Measurements from ENCODE around the gene CSNK1G3. TPM values are rescaled to one million over a fixed set of nuclear protein-coding genes. Genes with fewer than 3 reads are reported as not detected.

Gene CSNK1G3
- total RNA-seq, 1 experiment from 2014 or later, result 21.6 TPM

GRCh38 chr5:123503299-123503698, 8.7 kb upstream of the CSNK1G3 start:
- H3K4me1 ChIP-seq (ENCODE audit: insufficient read depth, low read length), result no peaks in the 10 kb centered on the region
- TF ChIP-seq CTCF (conservative IDR thresholded peaks at IDR 0.05; ENCODE audit: low read depth, low read length) (no peak), EZH2phosphoT487 (IDR thresholded peaks at IDR 0.05; ENCODE audit: borderline replicate concordance, low read length) (no peak), EZH2 (IDR thresholded peaks at IDR 0.05; ENCODE audit: low read length, unreplicated experiment) (no peak)
- no peaks in the 10 kb centered on the region for H3K9me3 ChIP-seq (ENCODE audit: low read length)
- no TSS peak for BruUV-seq (replicated peaks)
- no peak overlapping the region for H3K4me3 ChIP-seq (ENCODE audit: low read length)
- no peaks in the 10 kb centered on the region for H4K20me1 ChIP-seq (ENCODE audit: low read length)
- no peak overlapping the region for H3K4me2 ChIP-seq (ENCODE audit: low read length)
- no peak overlapping the region for H3K27ac ChIP-seq (ENCODE audit: low read length)
- H3K36me3 ChIP-seq (ENCODE audit: low read depth, low read length), result no peaks in the 10 kb centered on the region
- ChIA-PET CTCF (no interaction called here), POLR2A (ENCODE audit: unreplicated experiment) (no interaction called here)
- no peaks in the 10 kb centered on the region for H3F3A ChIP-seq (ENCODE audit: low read length, unreplicated experiment)
- no peaks in the 10 kb centered on the region for H3K27me3 ChIP-seq (ENCODE audit: low read length)
- H2AFZ ChIP-seq (ENCODE audit: low read length), result no peak overlapping the region
- H3K9ac ChIP-seq (ENCODE audit: low read length), result no peak overlapping the region
- intact Hi-C loops (cut with micrococcal nuclease), result no loop called here
- no peaks in the 10 kb centered on the region for H3K79me2 ChIP-seq (ENCODE audit: low read length)
- ATAC-seq (no peak), DNase-seq (no peak)
- no peaks in the 10 kb centered on the region for H3K9me2 ChIP-seq (replicated peaks; ENCODE audit: low read length)

- Histone ChIP-seq H3K36me3 (ENCODE audit: low read depth, low read length) (no peaks in the 10 kb centered on the region), H3K27me3 (ENCODE audit: low read length) (no peaks in the 10 kb centered on the region), H2AFZ (ENCODE audit: low read length) (no peak overlapping the region), H3K4me2 (ENCODE audit: low read length) (no peak overlapping the region), H3K4me3 (ENCODE audit: low read length) (no peak overlapping the region), H3F3A (ENCODE audit: low read length, unreplicated experiment) (no peaks in the 10 kb centered on the region), H4K20me1 (ENCODE audit: low read length) (no peaks in the 10 kb centered on the region), H3K9ac (ENCODE audit: low read length) (no peak overlapping the region), H3K9me2 (replicated peaks; ENCODE audit: low read length) (no peaks in the 10 kb centered on the region), H3K79me2 (ENCODE audit: low read length) (no peaks in the 10 kb centered on the region), H3K27ac (ENCODE audit: low read length) (no peak overlapping the region), H3K9me3 (ENCODE audit: low read length) (no peaks in the 10 kb centered on the region), H3K4me1 (ENCODE audit: insufficient read depth, low read length) (no peaks in the 10 kb centered on the region)
- no TSS peak for BruUV-seq (replicated peaks)
- ATAC-seq, result no peak
- DNase-seq, result no peak
- ChIA-PET CTCF (no interaction called here), POLR2A (ENCODE audit: unreplicated experiment) (no interaction called here)
- TF ChIP-seq EZH2phosphoT487 (IDR thresholded peaks at IDR 0.05; ENCODE audit: borderline replicate concordance, low read length), result no peak
- intact Hi-C loops (cut with micrococcal nuclease), result no loop called here
These were observed 6.3 kb upstream of the CSNK1G3 start for GRCh38 chr5:123505633-123506032.

- Histone ChIP-seq H3K9ac (ENCODE audit: low read length) (no peak overlapping the region), H3K4me3 (ENCODE audit: low read length) (no peak overlapping the region), H4K20me1 (ENCODE audit: low read length) (no peaks in the 10 kb centered on the region), H3K27ac (ENCODE audit: low read length) (no peak overlapping the region), H3K9me2 (replicated peaks; ENCODE audit: low read length) (no peaks in the 10 kb centered on the region), H3K9me3 (ENCODE audit: low read length) (no peaks in the 10 kb centered on the region), H3K4me1 (ENCODE audit: insufficient read depth, low read length) (0 out of 2 replicates have a peak, but pooled peaks cover 6% of the 10 kb centered on the region), H3F3A (ENCODE audit: low read length, unreplicated experiment) (no peaks in the 10 kb centered on the region), H2AFZ (ENCODE audit: low read length) (no peak overlapping the region), H3K36me3 (ENCODE audit: low read depth, low read length) (no peaks in the 10 kb centered on the region), H3K4me2 (ENCODE audit: low read length) (no peak overlapping the region), H3K27me3 (ENCODE audit: low read length) (no peaks in the 10 kb centered on the region), H3K79me2 (ENCODE audit: low read length) (peaks cover 8% of the 10 kb centered on the region)
- POLR2A ChIA-PET (ENCODE audit: unreplicated experiment), result no interaction called here
- no peak for ATAC-seq
- CTCF ChIA-PET, result no interaction called here
- intact Hi-C loops (cut with micrococcal nuclease), result no loop called here
- no peak for DNase-seq
- BruUV-seq (replicated peaks), result no TSS peak
- TF ChIP-seq EZH2 (IDR thresholded peaks at IDR 0.05; ENCODE audit: low read length, unreplicated experiment), result no peak
- TF ChIP-seq CTCF (conservative IDR thresholded peaks at IDR 0.05; ENCODE audit: low read depth, low read length), result no peak
- no peak for TF ChIP-seq EZH2phosphoT487 (IDR thresholded peaks at IDR 0.05; ENCODE audit: borderline replicate concordance, low read length)
These were observed 3.5 kb upstream of the CSNK1G3 start for GRCh38 chr5:123508441-123508840.
